Left lung (tissue), 10 donors: ENCODE data around the gene MOB3A. TPM values are rescaled to one million over a fixed set of nuclear protein-coding genes. Genes with fewer than 3 reads are reported as not detected.
"Not testable (repeated sequence)": the region's sequence is repeated elsewhere in the genome, so short reads cannot be mapped to it uniquely, and the experiment has no call there.

Experiments
- ATAC-seq: fragments of 200-7000 bp; cut with Tn5 transposase; one replicate; pipeline ENCODE4 v1.9.1; 2020; ENCODE audit warnings: moderate library complexity
- DNase-seq, 4 donors: peaks; one replicate each; pipeline ENCODE4 v3.0.0-alpha.2; 2013 to 2020
- H3K27ac ChIP-seq, 2 donors: fragments of 200-600 bp; sonication (generic) in 1 of 2; one replicate each; pipeline versions ENCODE4 v1.5.0 to v1.8.0; 2020 to 2021
- H3K27me3 ChIP-seq, 2 donors: fragments of 200-600 bp; sonication (generic) in 1 of 2; one replicate each; pipeline versions ENCODE4 v1.5.0 to v1.8.0; 2020 to 2021
- H3K36me3 ChIP-seq, 2 donors: fragments of 200-600 bp; sonication (generic) in 1 of 2; one replicate each; pipeline versions ENCODE4 v1.5.0 to v1.8.0; 2020 to 2021
- H3K4me1 ChIP-seq, 2 donors: fragments of 200-600 bp; one replicate each; pipeline ENCODE4 v1.8.0; 2021
- H3K4me3 ChIP-seq, 2 donors: fragments of 200-600 bp; sonication (generic) in 1 of 2; one replicate each; pipeline versions ENCODE4 v1.5.0 to v1.8.0; 2020 to 2021; ENCODE audit warnings: mild to moderate bottlenecking in 1 of 2
- H3K9me3 ChIP-seq, 2 donors: fragments of 200-600 bp; sonication (generic) in 1 of 2; one replicate each; pipeline versions ENCODE4 v1.5.0 to v1.8.0; 2020 to 2021
- CTCF ChIP-seq, 2 donors: fragments of 200-600 bp; sonication (generic) in 1 of 2; IDR thresholded peaks; one replicate each; pipeline versions ENCODE4 v1.5.0 to v1.8.0; 2021; ENCODE audit warnings: antibody characterized with exemption in 2 of 2
- intact Hi-C, 2 donors: fragments of 100-400 bp; cut with DNase I; formaldehyde crosslinking; loops; one replicate each; pipeline versions ENCODE4 v1.11.2 to v1.14.2; 2022
- polyA plus RNA-seq, 6 donors: library from polyadenylated mRNA; unstranded; fragments of 120-200 nt; gene quantifications; one replicate each; pipeline ENCODE4 v1.2.1, GENCODE V29; 2013; ENCODE audit not compliant: insufficient read length in 6 of 6
- total RNA-seq, 2 donors: library from RNA; stranded (reverse); fragmentation: NEBNext Ultra II Directional; extraction: Animal tissue kit (Norgen Biotek cat#: 25700); gene quantifications; one replicate each; pipeline ENCODE4 v1.2.1, GENCODE V29; 2021
- donor health status: DM: no; HTN: yes; CAD: no.
- donor health status: DM: no; HTN: no; CAD: no.

Gene MOB3A
- total and polyA plus RNA-seq, 8 donors, result 20.6 to 105 (median 25.4) TPM

GRCh38 chr19:2135474-2136402 lies 39.6 kb upstream of the MOB3A start:
- no peak for DNase-seq
- TF ChIP-seq CTCF (IDR thresholded peaks at IDR 0.05), result no peak
- Histone ChIP-seq H3K27ac (no peak overlapping the region), H3K4me3 (no peak overlapping the region), H3K9me3 (no peaks in the 10 kb centered on the region), H3K27me3 (no peaks in the 10 kb centered on the region), H3K4me1 (no peaks in the 10 kb centered on the region), H3K36me3 (peaks cover 0 to 97% of the 10 kb centered on the region in 2 donors)
- intact Hi-C loops, result no loop called here
- no peak for ATAC-seq

DNA sequence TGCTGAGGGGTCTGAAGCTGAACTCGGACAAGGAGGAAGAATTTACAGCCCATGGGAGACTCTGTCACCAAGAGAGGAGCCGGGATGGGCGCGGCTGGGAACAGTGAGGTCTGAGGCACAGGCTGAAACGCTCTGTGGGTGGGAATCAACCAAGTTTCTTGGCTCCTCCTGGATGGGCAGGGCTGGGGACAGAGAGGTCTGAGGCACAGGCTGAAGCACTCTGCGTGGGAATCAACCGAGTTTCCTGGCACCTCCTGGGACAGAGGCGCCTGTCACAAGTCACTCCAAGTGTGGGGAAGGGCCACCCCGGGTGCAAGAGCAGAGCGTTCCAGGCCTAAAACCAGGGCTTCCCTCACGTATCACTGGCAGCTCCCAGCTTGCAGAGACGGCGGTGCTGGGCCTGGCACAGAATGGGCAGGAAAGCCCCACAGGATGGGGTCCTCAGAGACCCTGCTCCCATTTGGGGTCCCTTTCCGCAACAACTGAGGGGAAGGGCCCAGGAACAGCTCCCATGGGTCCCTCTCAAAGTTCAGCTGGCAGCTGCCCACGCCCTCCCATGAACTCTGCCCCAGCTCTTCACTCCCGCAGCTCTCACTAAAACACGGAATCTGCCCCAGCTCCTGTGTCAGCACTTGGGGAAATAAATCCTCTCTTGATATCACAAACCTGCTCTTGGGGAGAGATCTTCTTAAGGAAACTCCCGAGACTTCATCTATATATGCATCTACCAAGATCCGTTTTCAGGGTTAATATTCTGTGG lies 36.8 kb upstream of the MOB3A start:
- Histone ChIP-seq H3K4me1 (no peaks in the 10 kb centered on the region), H3K27me3 (no peaks in the 10 kb centered on the region), H3K9me3 (no peaks in the 10 kb centered on the region), H3K4me3 (no peak overlapping the region), H3K36me3 (peaks cover 0 to 92% of the 10 kb centered on the region in 2 donors), H3K27ac (no peak overlapping the region)
- TF ChIP-seq CTCF (IDR thresholded peaks at IDR 0.05), result no peak
- no peak for ATAC-seq
- no peak for DNase-seq
- intact Hi-C loops, result no loop called here

DNA sequence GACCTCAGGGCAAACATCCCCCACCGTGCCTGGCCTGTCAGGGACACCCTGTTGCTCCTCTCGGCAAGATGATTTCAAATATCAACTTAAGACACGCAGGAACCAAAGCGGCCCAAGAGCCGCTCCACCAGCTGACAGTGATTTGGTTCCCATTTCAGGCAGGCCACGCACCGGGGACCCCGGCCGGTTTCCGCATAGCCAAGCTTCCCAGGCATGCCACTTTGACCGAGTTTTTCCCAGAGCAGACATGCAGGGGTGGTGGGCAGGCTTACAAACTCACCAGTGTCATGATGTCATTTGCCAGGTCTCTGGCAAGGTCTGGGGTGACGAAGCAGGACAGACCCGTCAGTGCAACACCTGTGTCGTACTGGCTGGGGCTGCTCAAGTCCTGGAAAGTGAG lies 36.1 kb upstream of the MOB3A start:
- intact Hi-C loops, result no loop called here
- peaks cover 0 to 92% of the 10 kb centered on the region in 2 donors for H3K36me3 ChIP-seq
- no peaks in the 10 kb centered on the region for H3K9me3 ChIP-seq
- H3K27me3 ChIP-seq, result no peaks in the 10 kb centered on the region
- TF ChIP-seq CTCF (IDR thresholded peaks at IDR 0.05), result no peak
- H3K4me3 ChIP-seq, result no peak overlapping the region
- no peaks in the 10 kb centered on the region for H3K4me1 ChIP-seq
- DNase-seq (no peak), ATAC-seq (no peak)
- no peak overlapping the region for H3K27ac ChIP-seq

DNA sequence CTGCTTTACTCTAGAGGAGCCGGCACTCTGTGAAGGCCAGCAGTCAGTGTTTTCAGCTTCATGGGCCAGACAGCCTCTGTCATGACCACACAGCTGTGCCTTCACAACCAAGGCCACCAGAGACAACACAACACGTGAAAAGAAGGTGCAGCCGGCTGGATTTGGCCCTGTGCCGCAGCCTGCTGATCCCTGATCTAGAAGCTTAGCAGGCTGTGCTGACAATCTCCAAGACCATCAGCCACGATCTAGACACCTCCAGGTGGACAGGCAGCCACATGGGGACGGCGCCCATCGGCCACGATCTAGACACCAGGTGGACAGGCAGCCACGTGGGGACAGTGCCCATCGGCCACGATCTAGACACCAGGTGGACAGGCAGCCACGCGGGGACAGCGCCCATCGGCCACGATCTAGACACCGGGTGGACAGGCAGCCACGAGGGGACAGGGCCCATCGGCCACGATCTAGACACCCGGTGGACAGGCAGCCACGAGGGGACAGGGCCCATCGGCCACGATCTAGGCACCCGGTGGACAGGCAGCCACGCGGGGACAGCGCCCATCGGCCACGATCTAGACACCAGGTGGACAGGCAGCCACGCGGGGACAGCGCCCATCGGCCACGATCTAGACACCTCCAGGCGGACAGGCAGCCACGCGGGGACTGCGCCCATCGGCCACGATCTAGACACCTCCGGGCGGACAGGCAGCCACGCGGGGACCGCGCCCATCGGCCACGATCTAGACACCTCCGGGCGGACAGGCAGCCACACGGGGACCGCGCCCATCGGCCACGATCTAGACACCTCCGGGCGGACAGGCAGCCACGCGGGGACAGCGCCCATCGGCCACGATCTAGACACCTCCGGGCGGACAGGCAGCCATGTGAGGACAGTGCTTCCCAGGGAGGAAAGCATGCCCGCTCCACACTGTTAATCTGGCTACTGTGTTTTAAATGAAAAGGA lies 35.2 kb upstream of the MOB3A start:
- H3K27me3 ChIP-seq, ATAC-seq, H3K27ac ChIP-seq, H3K4me3 ChIP-seq, intact Hi-C loops, H3K9me3 ChIP-seq, H3K4me1 ChIP-seq, DNase-seq: not testable (repeated sequence)
- H3K36me3 ChIP-seq, result peaks cover 0 to 92% of the 10 kb centered on the region in 2 donors
